ENCODE results near the gene NPM3. TPM values are rescaled to one million over a fixed set of nuclear protein-coding genes. Genes with fewer than 3 reads are reported as not detected.

NPM3 gene
- total and polyA plus RNA-seq, 2 of the 4 experiments (the other 2 are of a cell fraction) = 84.1 to 112 TPM

DNA sequence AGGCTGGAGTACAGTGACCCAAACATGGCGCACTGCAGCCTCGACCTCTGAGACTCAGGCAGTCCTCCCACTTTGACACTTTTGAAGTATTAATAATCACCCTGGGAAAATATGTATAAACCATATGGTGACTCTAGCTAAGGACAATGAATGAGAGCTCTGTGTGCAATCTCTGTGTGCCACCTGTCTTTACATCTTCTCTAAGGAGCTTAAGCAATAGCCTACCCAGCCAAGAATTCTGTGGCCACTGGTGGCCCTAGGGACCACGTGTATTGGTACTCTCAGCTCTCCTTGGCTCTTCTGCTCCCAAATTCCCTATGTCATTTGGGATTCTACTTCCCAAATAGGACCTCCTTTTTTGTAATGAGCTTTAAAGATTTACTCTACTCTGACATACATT lies 31.0 kb downstream of the NPM3 start:
- CTCF ChIA-PET = no interaction called here
- in situ Hi-C loops (cut with MboI; ENCODE audit: low sequenced_read_pairs) = no loop called here

More for the DNA sequence above, 31.0 kb downstream of the NPM3 start:
- no peak for TF ChIP-seq POLR2A (IDR thresholded peaks at IDR 0.05; ENCODE audit: low read depth, low read length)
- TF ChIP-seq MAFK (IDR thresholded peaks at IDR 0.05; ENCODE audit: low read depth, low read length) = no peak
- no peak for TF ChIP-seq BHLHE40 (IDR thresholded peaks at IDR 0.05; ENCODE audit: low read depth, low read length)
- TF ChIP-seq, protein P1, sequence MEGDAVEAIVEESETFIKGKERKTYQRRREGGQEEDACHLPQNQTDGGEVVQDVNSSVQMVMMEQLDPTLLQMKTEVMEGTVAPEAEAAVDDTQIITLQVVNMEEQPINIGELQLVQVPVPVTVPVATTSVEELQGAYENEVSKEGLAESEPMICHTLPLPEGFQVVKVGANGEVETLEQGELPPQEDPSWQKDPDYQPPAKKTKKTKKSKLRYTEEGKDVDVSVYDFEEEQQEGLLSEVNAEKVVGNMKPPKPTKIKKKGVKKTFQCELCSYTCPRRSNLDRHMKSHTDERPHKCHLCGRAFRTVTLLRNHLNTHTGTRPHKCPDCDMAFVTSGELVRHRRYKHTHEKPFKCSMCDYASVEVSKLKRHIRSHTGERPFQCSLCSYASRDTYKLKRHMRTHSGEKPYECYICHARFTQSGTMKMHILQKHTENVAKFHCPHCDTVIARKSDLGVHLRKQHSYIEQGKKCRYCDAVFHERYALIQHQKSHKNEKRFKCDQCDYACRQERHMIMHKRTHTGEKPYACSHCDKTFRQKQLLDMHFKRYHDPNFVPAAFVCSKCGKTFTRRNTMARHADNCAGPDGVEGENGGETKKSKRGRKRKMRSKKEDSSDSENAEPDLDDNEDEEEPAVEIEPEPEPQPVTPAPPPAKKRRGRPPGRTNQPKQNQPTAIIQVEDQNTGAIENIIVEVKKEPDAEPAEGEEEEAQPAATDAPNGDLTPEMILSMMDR (conservative IDR thresholded peaks at IDR 0.05; ENCODE audit: low read depth, low read length) = no peak
- TF ChIP-seq, protein P2, sequence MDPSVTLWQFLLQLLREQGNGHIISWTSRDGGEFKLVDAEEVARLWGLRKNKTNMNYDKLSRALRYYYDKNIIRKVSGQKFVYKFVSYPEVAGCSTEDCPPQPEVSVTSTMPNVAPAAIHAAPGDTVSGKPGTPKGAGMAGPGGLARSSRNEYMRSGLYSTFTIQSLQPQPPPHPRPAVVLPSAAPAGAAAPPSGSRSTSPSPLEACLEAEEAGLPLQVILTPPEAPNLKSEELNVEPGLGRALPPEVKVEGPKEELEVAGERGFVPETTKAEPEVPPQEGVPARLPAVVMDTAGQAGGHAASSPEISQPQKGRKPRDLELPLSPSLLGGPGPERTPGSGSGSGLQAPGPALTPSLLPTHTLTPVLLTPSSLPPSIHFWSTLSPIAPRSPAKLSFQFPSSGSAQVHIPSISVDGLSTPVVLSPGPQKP (IDR thresholded peaks at IDR 0.05; ENCODE audit: borderline replicate concordance, low read depth, low read length) = no peak
- no peak for TF ChIP-seq NFE2L2 (IDR thresholded peaks at IDR 0.05; ENCODE audit: low read depth, low read length)
- TF ChIP-seq MAZ (IDR thresholded peaks at IDR 0.05; ENCODE audit: borderline replicate concordance, low read depth, low read length) = no peak
- TF ChIP-seq FOS (IDR thresholded peaks at IDR 0.05; ENCODE audit: low read depth, low read length) = no peak
- no peak for TF ChIP-seq MXI1 (IDR thresholded peaks at IDR 0.05; ENCODE audit: borderline replicate concordance, low read depth, low read length)
- TF ChIP-seq CHD1 (IDR thresholded peaks at IDR 0.05; ENCODE audit: low read depth, low read length) = no peak
- TF ChIP-seq, protein P3, sequence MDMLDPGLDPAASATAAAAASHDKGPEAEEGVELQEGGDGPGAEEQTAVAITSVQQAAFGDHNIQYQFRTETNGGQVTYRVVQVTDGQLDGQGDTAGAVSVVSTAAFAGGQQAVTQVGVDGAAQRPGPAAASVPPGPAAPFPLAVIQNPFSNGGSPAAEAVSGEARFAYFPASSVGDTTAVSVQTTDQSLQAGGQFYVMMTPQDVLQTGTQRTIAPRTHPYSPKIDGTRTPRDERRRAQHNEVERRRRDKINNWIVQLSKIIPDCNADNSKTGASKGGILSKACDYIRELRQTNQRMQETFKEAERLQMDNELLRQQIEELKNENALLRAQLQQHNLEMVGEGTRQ (IDR thresholded peaks at IDR 0.05; ENCODE audit: low read depth, low read length) = no peak
- no peak for TF ChIP-seq SMC3 (IDR thresholded peaks at IDR 0.05; ENCODE audit: low read depth, low read length)
- no peak for TF ChIP-seq CEBPB (IDR thresholded peaks at IDR 0.05; ENCODE audit: low read depth, low read length)
- no peak for TF ChIP-seq RFX5 (IDR thresholded peaks at IDR 0.05; ENCODE audit: low read depth, low read length)
- no peak for TF ChIP-seq RAD21 (IDR thresholded peaks at IDR 0.05; ENCODE audit: low read length)
- TF ChIP-seq RCOR1 (IDR thresholded peaks at IDR 0.05; ENCODE audit: insufficient replicate concordance, low read length) = no peak
- H3K23ac ChIP-seq (ENCODE audit: low read depth, low read length) = no peak overlapping the region
- no peak overlapping the region for H3K18ac ChIP-seq (ENCODE audit: low read depth, low read length)
- dilution Hi-C loops (cut with HindIII; ENCODE audit: low sequenced_read_pairs, unreplicated experiment) = no loop called here
- H4K91ac ChIP-seq (ENCODE audit: insufficient read depth, low read depth, low read length) = no peak overlapping the region
- POLR2A ChIA-PET (ENCODE audit: unreplicated experiment) = no interaction called here
- H3K4me1 ChIP-seq (ENCODE audit: control insufficient read depth, insufficient read depth, low read length) = no peaks in the 10 kb centered on the region
- no peak overlapping the region for H3K4ac ChIP-seq (ENCODE audit: low read depth, low read length)
- ATAC-seq (ENCODE audit: low read depth) (no peak), DNase-seq (no peak)
- no peak overlapping the region for H3K9ac ChIP-seq (ENCODE audit: low read depth, low read length)
- no peak overlapping the region for H3K27ac ChIP-seq (ENCODE audit: insufficient read depth, low read length)
- H2BK120ac ChIP-seq (ENCODE audit: low read depth, low read length) = no peak overlapping the region
- no peak overlapping the region for H2AFZ ChIP-seq (replicated peaks; ENCODE audit: low read length, poor library complexity)
- no peak overlapping the region for H2BK5ac ChIP-seq (ENCODE audit: low read depth, low read length, poor library complexity, severe bottlenecking)
- no peak overlapping the region for H4K8ac ChIP-seq (ENCODE audit: low read depth in 2 of 2, low read length in 2 of 2)
- no peak overlapping the region for H2AK9ac ChIP-seq (replicated peaks; ENCODE audit: low read depth, low read length, poor library complexity)
- intact Hi-C loops (cut with micrococcal nuclease) = no loop called here
- H3K9me3 ChIP-seq (ENCODE audit: control insufficient read depth, insufficient read depth, low read length) = no peaks in the 10 kb centered on the region
- no peak overlapping the region for H2BK15ac ChIP-seq (ENCODE audit: low read depth, low read length)
- H3K9me1 ChIP-seq (ENCODE audit: insufficient read depth, low read length) = no peaks in the 10 kb centered on the region
- H3K27me3 ChIP-seq (ENCODE audit: control insufficient read depth, insufficient read depth, low read length) = peaks cover 50% of the 10 kb centered on the region
- no peak overlapping the region for H4K5ac ChIP-seq (ENCODE audit: low read depth, low read length)
- 20% methylated on average over 1 of the region's 3 CpGs; no CpG with 5 or more reads in 1 of the 2 experiments for WGBS, 2 experiments (ENCODE audit: extremely low coverage in 2 of 2, insufficient read length in 1 of 2)
- H3K79me1 ChIP-seq (ENCODE audit: low read depth in 1 of 2, low read length in 2 of 2) = no peaks in the 10 kb centered on the region
- no peak overlapping the region for H3K4me3 ChIP-seq (ENCODE audit: insufficient read depth, low read depth, low read length)
- no peak overlapping the region for H3K14ac ChIP-seq (replicated peaks; ENCODE audit: low read depth, low read length)
- H3K36me3 ChIP-seq (ENCODE audit: control insufficient read depth, insufficient read depth, low read length) = no peaks in the 10 kb centered on the region
- H4K20me1 ChIP-seq (ENCODE audit: insufficient read depth, low read length) = no peaks in the 10 kb centered on the region
- BruUV-seq (replicated peaks) = no TSS peak
- no peak overlapping the region for H2BK20ac ChIP-seq (ENCODE audit: low read depth, low read length)
- H2AK5ac ChIP-seq (ENCODE audit: low read depth, low read length) = no peak overlapping the region
- H3K4me2 ChIP-seq (ENCODE audit: low read depth, low read length) = no peak overlapping the region
- no peak overlapping the region for H3K56ac ChIP-seq (ENCODE audit: extremely low read depth, insufficient read depth, low read length)
